Mucosa of descending colon (tissue), 3 donors: Measurements from ENCODE around the gene PTPN22. TPM values are rescaled to one million over a fixed set of nuclear protein-coding genes. Genes with fewer than 3 reads are reported as not detected.

ENCODE experiments used
- ATAC-seq: fragments of 200-7000 bp; cut with Tn5 transposase; one replicate; pipeline ENCODE4 v1.9.1; 2020; ENCODE audit warnings: mild to moderate bottlenecking, moderate library complexity
- DNase-seq, 3 donors: peaks; one replicate each; pipeline ENCODE4 v3.0.0-alpha.2; 2020
- H3K36me3 ChIP-seq: fragments of 200-600 bp; one replicate; pipeline ENCODE4 v1.8.0; 2021; ENCODE audit warnings: low read depth, mild to moderate bottlenecking
- H3K4me1 ChIP-seq: fragments of 200-600 bp; one replicate; pipeline ENCODE4 v1.8.0; 2021; ENCODE audit warnings: low read depth, mild to moderate bottlenecking
- H3K4me3 ChIP-seq: fragments of 200-600 bp; one replicate; pipeline ENCODE4 v1.8.0; 2021; ENCODE audit warnings: mild to moderate bottlenecking
- H3K9me3 ChIP-seq: fragments of 200-600 bp; one replicate; pipeline ENCODE4 v1.8.0; 2021; ENCODE audit warnings: mild to moderate bottlenecking
- CTCF ChIP-seq: fragments of 200-600 bp; IDR thresholded peaks from one replicate; pipeline ENCODE4 v1.8.0; 2022; ENCODE audit warnings: antibody characterized with exemption, mild to moderate bottlenecking
- intact Hi-C, 2 donors: fragments of 100-400 bp; cut with DNase I in 1 of 2; cut with micrococcal nuclease in 1 of 2; formaldehyde crosslinking; loops; one replicate each; pipeline versions ENCODE4 v1.11.0 to v1.11.1; 2022; cut with DNase I, micrococcal nuclease
- total RNA-seq, 3 donors: library from RNA; stranded (reverse); fragmentation: NEBNext Ultra II Directional in 2 of 3; extraction: Animal tissue kit (Norgen Biotek cat#: 25700) in 2 of 3; gene quantifications; one replicate each; pipeline versions ENCODE4 v1.2.1 to v1.2.4, GENCODE V29; 2021 to 2023
- donor health status: DM: no; HTN: no; CAD: no; lungs with moderate emphysema.
- donor health status: DM: no; HTN: no; CAD: no.
- donor health status: DM: no; HTN: yes; CAD: no.

PTPN22 gene
- total RNA-seq, 3 donors from 2014 or later: 4.3 to 8.3 (median 5.2) TPM

- H3K4me1 ChIP-seq: peaks cover 45% of the 10 kb centered on the region
- ATAC-seq (peak; percentile 78), DNase-seq (no peak)
- H3K9me3 ChIP-seq: no peaks in the 10 kb centered on the region
- no peak for TF ChIP-seq CTCF
- no peak overlapping the region for H3K4me3 ChIP-seq
- H3K36me3 ChIP-seq: no peaks in the 10 kb centered on the region
- intact Hi-C loops: no loop called here
Observed at GRCh38 chr1:113804421-113805255, 66.9 kb downstream of the PTPN22 start.

- no peaks in the 10 kb centered on the region for H3K9me3 ChIP-seq
- DNase-seq (no peak), ATAC-seq (no peak)
- no peak overlapping the region for H3K4me3 ChIP-seq
- intact Hi-C loops: no loop called here
- no peak for TF ChIP-seq CTCF
- H3K36me3 ChIP-seq: no peaks in the 10 kb centered on the region
- peaks cover 24% of the 10 kb centered on the region for H3K4me1 ChIP-seq
Observed at GRCh38 chr1:113802367-113803007, 69.0 kb downstream of the PTPN22 start.

DNA sequence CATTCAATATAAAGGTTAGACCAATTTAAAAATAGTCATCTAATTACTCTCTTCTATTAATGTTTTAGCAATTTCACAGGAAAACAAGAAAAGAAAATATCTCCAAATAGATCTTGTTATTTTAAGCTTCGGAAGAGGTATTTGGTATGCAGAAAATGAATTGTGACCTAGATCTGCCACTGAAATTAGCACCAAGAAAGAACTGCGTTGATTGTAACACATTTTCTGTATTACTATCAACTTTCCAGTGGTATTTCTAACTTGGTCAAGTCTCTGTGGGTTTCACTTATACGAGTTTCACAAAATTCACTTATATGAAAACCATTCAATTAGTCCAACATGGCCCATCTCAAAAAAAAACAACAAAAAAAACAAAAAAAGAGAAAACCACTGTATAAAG is 71.0 kb downstream of the PTPN22 start:
- no peak for ATAC-seq
- Histone ChIP-seq H3K9me3 (no peaks in the 10 kb centered on the region), H3K36me3 (no peaks in the 10 kb centered on the region), H3K4me3 (no peak overlapping the region), H3K4me1 (peaks cover 22% of the 10 kb centered on the region)
- intact Hi-C loops: no loop called here
- no peak for DNase-seq
- no peak for TF ChIP-seq CTCF

DNA sequence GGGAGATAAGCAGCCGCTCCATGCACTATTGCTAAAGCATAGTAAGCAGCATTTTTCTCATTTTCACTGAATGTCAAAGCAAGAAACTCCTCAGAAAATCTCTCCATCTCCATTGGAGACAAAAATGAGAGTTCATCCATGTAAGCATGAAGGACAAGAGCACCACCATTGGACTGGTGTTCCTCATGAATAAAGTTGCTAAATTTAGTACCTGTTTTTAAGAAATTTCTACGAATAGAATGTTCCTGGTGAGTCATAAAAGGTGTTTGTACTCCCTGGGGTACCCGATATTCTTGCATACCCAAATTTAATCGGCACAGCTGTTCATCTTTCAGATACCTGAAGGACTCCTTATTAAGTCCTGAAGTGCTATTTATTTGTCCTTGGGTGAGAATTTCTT is 74.0 kb downstream of the PTPN22 start:
- ATAC-seq: no peak
- H3K9me3 ChIP-seq: no peaks in the 10 kb centered on the region
- no peaks in the 10 kb centered on the region for H3K36me3 ChIP-seq
- DNase-seq: no peak
- no peaks in the 10 kb centered on the region for H3K4me1 ChIP-seq
- no peak for TF ChIP-seq CTCF
- intact Hi-C loops: no loop called here
- H3K4me3 ChIP-seq: no peak overlapping the region

DNA sequence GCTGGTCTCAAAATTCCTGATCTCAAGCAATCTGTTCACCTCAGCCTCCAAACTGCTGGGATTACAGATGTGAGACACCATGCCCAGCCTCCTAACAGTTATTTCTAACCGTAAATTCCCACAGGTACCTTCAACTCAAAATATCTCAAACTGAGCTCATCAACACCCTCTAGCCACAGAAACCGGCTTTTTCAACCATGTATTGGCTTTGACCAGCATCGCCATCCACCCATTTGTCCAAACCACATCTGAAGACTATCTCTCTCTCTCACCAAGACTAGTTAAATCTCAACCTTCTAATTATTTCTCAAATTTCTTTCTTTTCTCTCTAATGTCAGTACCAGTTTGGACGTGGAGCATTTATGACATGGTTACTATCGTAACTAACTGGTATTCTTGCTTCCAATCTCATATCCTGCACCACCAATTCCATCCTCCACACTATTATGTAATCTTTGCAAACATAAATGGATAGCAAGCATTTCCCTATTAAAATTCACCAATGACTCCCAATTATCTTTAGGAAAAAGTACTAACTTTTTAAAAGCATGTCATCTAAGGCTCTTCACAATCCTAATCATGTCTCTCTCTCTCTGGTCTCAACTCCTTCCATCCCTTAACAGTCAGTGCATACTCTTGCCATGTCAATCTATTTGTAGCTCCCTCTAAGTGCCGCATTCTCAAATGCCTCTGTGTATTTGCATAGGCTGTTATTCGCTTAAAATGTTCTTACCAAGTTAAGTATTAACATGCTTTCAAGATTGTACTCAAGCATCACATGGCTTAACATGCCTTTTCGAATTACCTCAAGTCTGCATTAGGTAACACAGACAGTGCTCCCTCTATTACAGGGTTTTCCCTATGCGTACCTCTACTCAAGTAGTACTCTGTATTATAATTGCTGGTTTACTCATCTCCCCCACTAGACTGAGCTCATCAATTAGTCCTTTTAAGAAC is 77.4 kb downstream of the PTPN22 start:
- H3K4me1 ChIP-seq: no peaks in the 10 kb centered on the region
- ATAC-seq (peak; percentile 63), DNase-seq (no peak)
- intact Hi-C loops: no loop called here
- no peaks in the 10 kb centered on the region for H3K36me3 ChIP-seq
- no peak overlapping the region for H3K4me3 ChIP-seq
- no peaks in the 10 kb centered on the region for H3K9me3 ChIP-seq
- no peak for TF ChIP-seq CTCF
